H1 (cell line): Measurements from ENCODE around the gene USPL1. TPM values are rescaled to one million over a fixed set of nuclear protein-coding genes. Genes with fewer than 3 reads are reported as not detected.

Source experiments
- CTCF ChIA-PET: fragments of 300-600 bp; sonication (Branson Sonifier 250); formaldehyde crosslinking; loops from one replicate; lab custom pipeline; 2021; ENCODE audit not compliant: partially characterized antibody; lab: Charles Lee
- POLR2A ChIA-PET: fragments of 300-600 bp; sonication (Branson Sonifier 250); formaldehyde crosslinking; loops from one replicate; lab custom pipeline; 2021; ENCODE audit warnings: inconsistent platforms; ENCODE audit not compliant: partially characterized antibody; lab: Charles Lee
- DNase-seq, 2 experiments: peaks; one replicate each; pipeline versions ENCODE4 v3.0.0 to v3.0.0-alpha.2; 2010 to 2022; ENCODE audit warnings: low spot score in 2 of 2, low read depth in 1 of 2, mixed read lengths in 1 of 2
- FAIRE-seq: peaks from 2 replicates; lab custom pipeline; 2011; peaks lifted over from hg19 to GRCh38; lab: Jason Lieb, UNC
- H2AFZ ChIP-seq: 2 replicates; pipeline ENCODE4 v1.8.1; 2012; ENCODE audit warnings: low read length, inconsistent platforms
- H2AK5ac ChIP-seq: 2 replicates; pipeline ENCODE4 v1.6.1; 2013; ENCODE audit warnings: low read depth, low read length
- H2BK120ac ChIP-seq: replicated peaks from 2 replicates; pipeline ENCODE3; 2013; ENCODE audit warnings: low read depth, low read length, inconsistent platforms
- H2BK12ac ChIP-seq: 2 replicates; pipeline ENCODE4 v1.6.1; 2013; ENCODE audit warnings: low read depth, low read length
- H2BK15ac ChIP-seq: 2 replicates; pipeline ENCODE4 v1.6.1; 2013; ENCODE audit warnings: low read length
- H2BK20ac ChIP-seq: 2 replicates; pipeline ENCODE4 v1.6.1; 2013; ENCODE audit warnings: low read length
- H2BK5ac ChIP-seq: 2 replicates; pipeline ENCODE4 v1.6.1; 2013; ENCODE audit warnings: low read depth, low read length
- H3K14ac ChIP-seq: 2 replicates; pipeline ENCODE4 v1.6.1; 2013; ENCODE audit warnings: inconsistent platforms; ENCODE audit not compliant: insufficient read length
- H3K18ac ChIP-seq: 2 replicates; pipeline ENCODE4 v1.6.1; 2013; ENCODE audit warnings: low read length; ENCODE audit errors: extremely low read depth
- H3K23ac ChIP-seq: 2 replicates; pipeline ENCODE4 v1.6.1; 2013; ENCODE audit warnings: inconsistent platforms; ENCODE audit not compliant: insufficient read length
- H3K23me2 ChIP-seq: 2 replicates; pipeline ENCODE4 v1.6.1; 2013; ENCODE audit warnings: low read depth, low read length
- H3K27ac ChIP-seq: 2 replicates; pipeline ENCODE4 v1.6.1; 2011; ENCODE audit warnings: low read depth, low read length, inconsistent platforms
- H3K27me3 ChIP-seq, 4 experiments: replicated peaks in 1 of 4; 1 replicate in 1 of 4; 2 replicates in 3 of 4; pipeline versions ENCODE4 v1.6.1 to v1.8.1; 2011 to 2013; ENCODE audit warnings: low read length in 3 of 4, mild to moderate bottlenecking in 3 of 4, inconsistent platforms in 2 of 4, mixed read lengths in 2 of 4, moderate library complexity in 1 of 4; ENCODE audit not compliant: control insufficient read depth in 3 of 4, insufficient read depth in 3 of 4; ENCODE audit errors: extremely low read depth in 1 of 4
- H3K36me3 ChIP-seq, 4 experiments: 2 replicates each; pipeline versions ENCODE4 v1.6.1 to v1.8.1; 2011 to 2013; ENCODE audit warnings: mild to moderate bottlenecking in 4 of 4, low read length in 3 of 4, moderate library complexity in 2 of 4, control low read depth in 1 of 4, inconsistent platforms in 1 of 4; ENCODE audit not compliant: insufficient read depth in 4 of 4, control insufficient read depth in 2 of 4
- H3K4ac ChIP-seq: replicated peaks from 2 replicates; pipeline ENCODE3; 2013; ENCODE audit warnings: low read length, low read depth, mixed read lengths, inconsistent platforms; ENCODE audit not compliant: insufficient read length
- H3K4me1 ChIP-seq, 4 experiments: replicated peaks in 1 of 4; 1 replicate in 1 of 4; 2 replicates in 3 of 4; pipeline versions ENCODE4 v1.6.1 to v1.8.1; 2011 to 2013; ENCODE audit warnings: low read length in 3 of 4, inconsistent platforms in 2 of 4, mixed read lengths in 1 of 4; ENCODE audit not compliant: insufficient read depth in 4 of 4, control insufficient read depth in 3 of 4
- H3K4me2 ChIP-seq, 2 experiments: 2 replicates each; pipeline versions ENCODE4 v1.6.1 to v1.8.1; 2011 to 2013; ENCODE audit warnings: low read depth in 2 of 2, low read length in 2 of 2, control low read depth in 1 of 2, inconsistent platforms in 1 of 2, mild to moderate bottlenecking in 1 of 2; ENCODE audit not compliant: insufficient read depth in 1 of 2
- H3K4me3 ChIP-seq, 4 experiments: fragments of 200-600, 300-600 bp in 1 of 4; sonication (generic), shearing (Covaris generic), sonication (Bioruptor Twin) in 1 of 4; 2 replicates each; pipeline versions ENCODE4 v1.5.1 to v1.8.1; 2011 to 2016; ENCODE audit warnings: low read length in 4 of 4, low read depth in 3 of 4, control low read depth in 2 of 4, inconsistent platforms in 2 of 4, mild to moderate bottlenecking in 2 of 4, mixed read lengths in 1 of 4, moderate library complexity in 1 of 4; ENCODE audit not compliant: insufficient read depth in 2 of 4; ENCODE audit errors: extremely low read depth in 1 of 4
- H3K56ac ChIP-seq: replicated peaks from 2 replicates; pipeline ENCODE3; 2013; ENCODE audit warnings: low read depth, mild to moderate bottlenecking, mixed read lengths, low read length, inconsistent platforms; ENCODE audit not compliant: insufficient read length
- H3K79me1 ChIP-seq: 2 replicates; pipeline ENCODE4 v1.6.1; 2013; ENCODE audit warnings: low read depth, low read length, control low read depth
- H3K79me2 ChIP-seq, 2 experiments: 2 replicates each; pipeline versions ENCODE4 v1.6.1 to v1.8.1; 2012 to 2013; ENCODE audit warnings: low read length in 2 of 2, mild to moderate bottlenecking in 2 of 2, inconsistent platforms in 1 of 2; ENCODE audit not compliant: insufficient read depth in 2 of 2, control insufficient read depth in 1 of 2
- H3K9ac ChIP-seq, 4 experiments: replicated peaks in 1 of 4; 1 replicate in 1 of 4; 2 replicates in 3 of 4; pipeline versions ENCODE4 v1.6.1 to v1.8.1; 2011 to 2013; ENCODE audit warnings: low read depth in 3 of 4, low read length in 3 of 4, control low read depth in 2 of 4, mild to moderate bottlenecking in 2 of 4, moderate library complexity in 2 of 4, inconsistent platforms in 1 of 4; ENCODE audit errors: extremely low read depth in 1 of 4
- H3K9me3 ChIP-seq, 2 experiments: 2 replicates each; pipeline versions ENCODE4 v1.6.1 to v1.8.1; 2012 to 2013; ENCODE audit warnings: mild to moderate bottlenecking in 2 of 2, moderate library complexity in 2 of 2, control low read depth in 1 of 2, inconsistent platforms in 1 of 2, low read depth in 1 of 2, low read length in 1 of 2, mixed read lengths in 1 of 2; ENCODE audit not compliant: insufficient read depth in 2 of 2
- H4K20me1 ChIP-seq, 2 experiments: replicated peaks in 1 of 2; 2 replicates each; pipeline versions ENCODE3 to v1.8.1; 2011 to 2013; ENCODE audit warnings: inconsistent platforms in 2 of 2, low read length in 2 of 2, mild to moderate bottlenecking in 1 of 2; ENCODE audit not compliant: insufficient read depth in 2 of 2, control insufficient read depth in 1 of 2
- H4K5ac ChIP-seq: 2 replicates; pipeline ENCODE4 v1.6.1; 2013; ENCODE audit warnings: low read length, low read depth, mixed read lengths, inconsistent platforms; ENCODE audit not compliant: insufficient read length
- H4K8ac ChIP-seq: 2 replicates; pipeline ENCODE4 v1.8.0; 2013; ENCODE audit warnings: mild to moderate bottlenecking, moderate library complexity, low read length, inconsistent platforms; ENCODE audit not compliant: insufficient read depth; ENCODE audit errors: extremely low read depth
- H4K91ac ChIP-seq: replicated peaks from 2 replicates; pipeline ENCODE3; 2013; ENCODE audit warnings: low read length, mixed read lengths, inconsistent platforms; ENCODE audit not compliant: insufficient read length
- BACH1 ChIP-seq: IDR thresholded peaks from 2 replicates; pipeline ENCODE4 v1.6.1; 2012; ENCODE audit warnings: low read length, improper control_type of control experiment
- CBX5 ChIP-seq: fragments of 300-800, 300-1000 bp; sonication (generic); IDR thresholded peaks from 2 replicates; pipeline ENCODE4 v1.7.1; 2016; ENCODE audit warnings: antibody characterized with exemption, low read length, low read depth
- CBX8 ChIP-seq: fragments of 300-800, 300-1000 bp; sonication (generic); IDR thresholded peaks from 2 replicates; pipeline ENCODE4 v1.7.1; 2016; ENCODE audit warnings: low read depth, low read length, borderline replicate concordance
- E2F6 ChIP-seq: IDR thresholded peaks from 2 replicates; pipeline ENCODE4 v1.6.1; 2012; ENCODE audit warnings: inconsistent platforms
- GABPA ChIP-seq: IDR thresholded peaks from 2 replicates; pipeline ENCODE4 v1.6.1; 2011; ENCODE audit warnings: mild to moderate bottlenecking, low read length, moderate library complexity, borderline replicate concordance; ENCODE audit not compliant: insufficient read depth
- NRF1 ChIP-seq: IDR thresholded peaks from 2 replicates; pipeline ENCODE4 v1.6.1; 2011; ENCODE audit warnings: mild to moderate bottlenecking, low read depth, low read length, improper control_type of control experiment
- PHF8 ChIP-seq: fragments of 200-600 bp; sonication (generic); conservative IDR thresholded peaks from 2 replicates; pipeline ENCODE4 v1.7.1; 2012; ENCODE audit warnings: low read depth, mild to moderate bottlenecking, inconsistent platforms, low read length, moderate library complexity
- RAD21 ChIP-seq, 2 experiments: IDR thresholded peaks in 1 of 2; conservative IDR thresholded peaks in 1 of 2; 2 replicates each; pipeline ENCODE4 v1.6.1; 2011; ENCODE audit warnings: low read depth in 2 of 2, low read length in 2 of 2, improper control_type of control experiment in 1 of 2, inconsistent platforms in 1 of 2, mild to moderate bottlenecking in 1 of 2, moderate library complexity in 1 of 2
- RFX5 ChIP-seq: IDR thresholded peaks from 2 replicates; pipeline ENCODE4 v1.6.1; 2011; ENCODE audit warnings: low read depth, low read length, improper control_type of control experiment, borderline replicate concordance
- SAP30 ChIP-seq: fragments of 300-600 bp; sonication (generic); IDR thresholded peaks from 2 replicates; pipeline ENCODE4 v1.7.1; 2012; ENCODE audit warnings: low read length, moderate library complexity, mild to moderate bottlenecking, inconsistent platforms; ENCODE audit not compliant: insufficient read depth, insufficient replicate concordance
- SP1 ChIP-seq: IDR thresholded peaks from 2 replicates; pipeline ENCODE4 v1.6.1; 2011; ENCODE audit warnings: low read depth, low read length
- SRF ChIP-seq: IDR thresholded peaks from 2 replicates; pipeline ENCODE4 v1.6.1; 2011; ENCODE audit warnings: mild to moderate bottlenecking, low read depth, low read length, moderate library complexity
- TAF7 ChIP-seq: optimal IDR thresholded peaks from 2 replicates; pipeline ENCODE3; 2011; ENCODE audit warnings: low read depth, mild to moderate bottlenecking, inconsistent platforms, low read length, moderate library complexity, borderline replicate concordance
- WGBS, 2 experiments: shearing (Covaris generic) in 1 of 2; methylation state at CpG; one replicate each; pipeline versions ENCODE4 v1.1.6 to v1.1.7; 2013 to 2015; ENCODE audit warnings: low lambda C conversion rate in 2 of 2, mixed read lengths in 2 of 2, inconsistent platforms in 1 of 2, low coverage in 1 of 2, missing lambda C conversion rate in 1 of 2; ENCODE audit not compliant: insufficient replicate concordance in 2 of 2, insufficient coverage in 1 of 2, insufficient read length in 1 of 2; ENCODE audit errors: extremely low coverage in 1 of 2, missing lambda C conversion rate in 1 of 2; 5-methylcytosine and 5-hydroxymethylcytosine counted together
- polyA plus RNA-seq, 7 experiments: library from polyadenylated mRNA; depleted of rRNA in 3 of 7; stranded (reverse) in 5 of 7; unstranded in 2 of 7; fragments of >200 nt in 5 of 7; fragments of 200-250 nt in 2 of 7; gene quantifications; 1 replicate in 5 of 7; 2 replicates in 1 of 7; 4 replicates in 1 of 7; pipeline versions ENCODE4 v1.2.1 to v1.2.3, GENCODE V29; 2011 to 2013; ENCODE audit warnings: missing spikeins in 2 of 7, mixed read lengths in 2 of 7
- total RNA-seq: library from RNA; stranded (reverse); fragmentation: NEBNext Ultra II Directional; extraction: Animal tissue kit (Norgen Biotek cat#: 25700); gene quantifications from 2 replicates; pipeline ENCODE4 v1.2.1, GENCODE V29; 2021

Gene USPL1
- total and polyA plus RNA-seq, 2 of the 8 experiments (the other 6 are each of a cell fraction or from before 2014, with no cell fraction given) = 6.3 to 17.1 TPM

GRCh38 chr13:30659980-30660379 lies 42.3 kb downstream of the USPL1 start:
- Histone ChIP-seq H3K9ac (no peak overlapping the region), H4K5ac (no peak overlapping the region), H3K4ac (no peak overlapping the region), H3K79me2 (no peaks in the 10 kb centered on the region), H2AFZ (no peak overlapping the region), H3K4me3 (no peak overlapping the region), H4K91ac (no peak overlapping the region), H3K27me3 (no peaks in the 10 kb centered on the region), H4K20me1 (no peaks in the 10 kb centered on the region), H2AK5ac (no peak overlapping the region), H2BK5ac (no peak overlapping the region), H3K27ac (no peak overlapping the region), H2BK20ac (no peak overlapping the region), H3K79me1 (no peaks in the 10 kb centered on the region), H3K4me1 (peaks cover 0 to 6% (median 1%) of the 10 kb centered on the region in 4 experiments; a peak in 3 of 7 replicates), H3K23ac (no peak overlapping the region), H2BK12ac (no peak overlapping the region), H3K23me2 (no peaks in the 10 kb centered on the region), H3K18ac (no peak overlapping the region), H3K36me3 (peaks cover 4 to 31% (median 19%) of the 10 kb centered on the region in 4 experiments), H2BK15ac (no peak overlapping the region), H3K4me2 (no peak overlapping the region), H2BK120ac (no peak overlapping the region), H3K9me3 (no peaks in the 10 kb centered on the region), H4K8ac (no peak overlapping the region; the same call in 1 of the 2 replicates), H3K14ac (no peak overlapping the region), H3K56ac (no peak overlapping the region)
- 57% methylated on average over 6 of the region's 7 CpGs; no CpG with 5 or more reads in 1 of the 2 experiments for WGBS, 2 experiments
- CTCF ChIA-PET = interaction anchor here (0.6 to 5.0 kb wide), 4 partner anchors 21 to 447 kb away, joined by 4 to 19 read pairs (median 8); no protein-coding TSS in a partner anchor
- FAIRE-seq (no peak), DNase-seq (no peak)
- POLR2A ChIA-PET = interaction anchor here (0.8 to 2.1 kb wide), 2 partner anchors 9 to 15 kb away, joined by 3 to 6 read pairs; no protein-coding TSS in a partner anchor
- no peak for TF ChIP-seq RAD21 (IDR thresholded peaks at IDR 0.05 in 1 of 2, conservative IDR thresholded peaks at IDR 0.05 in 1 of 2; ENCODE audit: low read depth in 2 of 2, low read length in 2 of 2)
- TF ChIP-seq SP1 = no peak
- no peak for TF ChIP-seq GABPA
- TF ChIP-seq NRF1 = no peak
- no peak for TF ChIP-seq E2F6
- no peak for TF ChIP-seq SRF
- no peak for TF ChIP-seq RFX5
- no peak for TF ChIP-seq TAF7
- TF ChIP-seq PHF8 = no peak
- TF ChIP-seq CBX5 = no peak
- no peak for TF ChIP-seq CBX8
- TF ChIP-seq SAP30 = no peak
- no peak for TF ChIP-seq BACH1
